ENCODE data around the gene NOVA1. TPM values are rescaled to one million over a fixed set of nuclear protein-coding genes. Genes with fewer than 3 reads are reported as not detected.

NOVA1 gene
- polyA plus RNA-seq, 2 of the 4 experiments (the other 2 are of a cell fraction) = 5.1 to 9.8 TPM

DNA sequence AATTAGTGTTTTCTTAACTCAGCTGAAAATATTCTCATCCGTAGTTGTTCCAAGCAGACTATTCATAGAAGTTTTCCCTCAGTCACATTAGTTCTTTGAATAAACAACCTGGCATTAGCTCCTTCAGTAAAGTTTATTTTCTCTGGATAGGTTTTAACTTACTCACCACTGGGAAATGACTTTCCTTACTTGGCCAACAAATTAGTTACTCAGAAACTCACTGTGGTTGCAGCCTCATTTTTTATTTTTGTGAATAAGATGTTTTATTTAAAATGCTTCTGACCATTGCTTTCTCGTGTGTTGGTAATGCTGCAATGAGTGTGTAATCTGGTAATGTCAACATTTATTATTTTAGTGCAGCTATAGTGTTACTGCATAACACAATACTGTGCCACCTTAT is 74.9 kb downstream of the NOVA1 start:
- peaks cover 4% of the 10 kb centered on the region; the same call in 1 of the 3 replicates for H3K4me1 ChIP-seq
- WGBS (ENCODE audit: missing lambda C conversion rate) = 35% methylated on average over 2 of the region's 2 CpGs
- no peak for DNase-seq (ENCODE audit: low read depth in 1 of 2, low spot score in 1 of 2)
- no peak overlapping the region for H3K4me2 ChIP-seq
- POLR2A ChIA-PET = no interaction called here
- H3K4me3 ChIP-seq = no peak overlapping the region
- no peaks in the 10 kb centered on the region for H3K9me3 ChIP-seq
- TF ChIP-seq BHLHE40 (IDR thresholded peaks at IDR 0.05; ENCODE audit: low read depth, low read length) = no peak
- no peak for TF ChIP-seq CHD2 (IDR thresholded peaks at IDR 0.05; ENCODE audit: low read length, partially characterized antibody)
- no peak for TF ChIP-seq MAZ (IDR thresholded peaks at IDR 0.05; ENCODE audit: borderline replicate concordance, low read depth, low read length)
- TF ChIP-seq ESRRA (IDR thresholded peaks at IDR 0.05; ENCODE audit: borderline replicate concordance, low read length) = no peak
- TF ChIP-seq CBX2 (IDR thresholded peaks at IDR 0.05; ENCODE audit: borderline replicate concordance, low read depth) = no peak
- no peak for TF ChIP-seq EP300 (IDR thresholded peaks at IDR 0.05)
- TF ChIP-seq FOSB (CRISPR knock-in tag; IDR thresholded peaks at IDR 0.05) = no peak
- TF ChIP-seq, protein P1, sequence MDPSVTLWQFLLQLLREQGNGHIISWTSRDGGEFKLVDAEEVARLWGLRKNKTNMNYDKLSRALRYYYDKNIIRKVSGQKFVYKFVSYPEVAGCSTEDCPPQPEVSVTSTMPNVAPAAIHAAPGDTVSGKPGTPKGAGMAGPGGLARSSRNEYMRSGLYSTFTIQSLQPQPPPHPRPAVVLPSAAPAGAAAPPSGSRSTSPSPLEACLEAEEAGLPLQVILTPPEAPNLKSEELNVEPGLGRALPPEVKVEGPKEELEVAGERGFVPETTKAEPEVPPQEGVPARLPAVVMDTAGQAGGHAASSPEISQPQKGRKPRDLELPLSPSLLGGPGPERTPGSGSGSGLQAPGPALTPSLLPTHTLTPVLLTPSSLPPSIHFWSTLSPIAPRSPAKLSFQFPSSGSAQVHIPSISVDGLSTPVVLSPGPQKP (IDR thresholded peaks at IDR 0.05; ENCODE audit: low read depth, low read length) = no peak
- TF ChIP-seq, protein P2, sequence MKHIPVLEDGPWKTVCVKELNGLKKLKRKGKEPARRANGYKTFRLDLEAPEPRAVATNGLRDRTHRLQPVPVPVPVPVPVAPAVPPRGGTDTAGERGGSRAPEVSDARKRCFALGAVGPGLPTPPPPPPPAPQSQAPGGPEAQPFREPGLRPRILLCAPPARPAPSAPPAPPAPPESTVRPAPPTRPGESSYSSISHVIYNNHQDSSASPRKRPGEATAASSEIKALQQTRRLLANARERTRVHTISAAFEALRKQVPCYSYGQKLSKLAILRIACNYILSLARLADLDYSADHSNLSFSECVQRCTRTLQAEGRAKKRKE (CRISPR knock-in tag; IDR thresholded peaks at IDR 0.05; ENCODE audit: low read depth) = no peak
- no peak for TF ChIP-seq NFE2L2 (conservative IDR thresholded peaks at IDR 0.05; ENCODE audit: low read length)
- no peak for TF ChIP-seq TFCP2L1 (CRISPR knock-in tag; IDR thresholded peaks at IDR 0.05)
- TF ChIP-seq, protein P3, sequence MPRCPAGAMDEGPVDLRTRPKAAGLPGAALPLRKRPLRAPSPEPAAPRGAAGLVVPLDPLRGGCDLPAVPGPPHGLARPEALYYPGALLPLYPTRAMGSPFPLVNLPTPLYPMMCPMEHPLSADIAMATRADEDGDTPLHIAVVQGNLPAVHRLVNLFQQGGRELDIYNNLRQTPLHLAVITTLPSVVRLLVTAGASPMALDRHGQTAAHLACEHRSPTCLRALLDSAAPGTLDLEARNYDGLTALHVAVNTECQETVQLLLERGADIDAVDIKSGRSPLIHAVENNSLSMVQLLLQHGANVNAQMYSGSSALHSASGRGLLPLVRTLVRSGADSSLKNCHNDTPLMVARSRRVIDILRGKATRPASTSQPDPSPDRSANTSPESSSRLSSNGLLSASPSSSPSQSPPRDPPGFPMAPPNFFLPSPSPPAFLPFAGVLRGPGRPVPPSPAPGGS (IDR thresholded peaks at IDR 0.05) = no peak
- TF ChIP-seq HEYL (CRISPR knock-in tag; IDR thresholded peaks at IDR 0.05) = no peak
- no peak for TF ChIP-seq HOXB13 (CRISPR knock-in tag; IDR thresholded peaks at IDR 0.05; ENCODE audit: low read depth)
- no peak for ATAC-seq
- no peak for FAIRE-seq
- CTCF ChIA-PET = no interaction called here
- no peak overlapping the region for H3K27ac ChIP-seq

DNA sequence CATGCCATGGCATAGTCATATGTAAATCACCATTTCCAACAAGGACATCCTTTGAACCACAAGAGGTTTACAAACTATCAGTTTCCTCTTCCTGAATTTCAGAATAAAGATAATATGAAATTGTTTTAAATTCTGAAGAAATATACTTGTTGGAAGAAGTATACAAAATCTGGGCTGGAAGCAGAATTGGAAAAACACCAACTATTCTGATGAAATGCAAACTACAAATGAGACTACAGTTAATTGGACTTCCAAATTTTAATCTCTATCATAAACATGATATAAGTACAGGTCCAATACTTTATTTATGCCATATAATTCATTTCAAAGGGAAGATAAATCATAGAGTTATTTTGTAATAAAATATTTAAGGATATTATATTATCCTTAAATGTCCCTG is 80.1 kb downstream of the NOVA1 start:
- TF ChIP-seq HDAC2 (IDR thresholded peaks at IDR 0.05) (no peak), HOXB5 (CRISPR knock-in tag; IDR thresholded peaks at IDR 0.05) (no peak), RARB (CRISPR knock-in tag; IDR thresholded peaks at IDR 0.05) (no peak), SREBF2 (IDR thresholded peaks at IDR 0.05) (no peak), GATA3 (IDR thresholded peaks at IDR 0.05; ENCODE audit: borderline replicate concordance) (no peak), ZC3H11A (IDR thresholded peaks at IDR 0.05) (no peak), PHF8 (IDR thresholded peaks at IDR 0.05; ENCODE audit: borderline replicate concordance, low read depth) (no peak), TFCP2L1 (CRISPR knock-in tag; IDR thresholded peaks at IDR 0.05) (no peak), HOXB13 (CRISPR knock-in tag; IDR thresholded peaks at IDR 0.05; ENCODE audit: low read depth) (no peak), SMC3 (IDR thresholded peaks at IDR 0.05) (no peak), BHLHE40 (IDR thresholded peaks at IDR 0.05; ENCODE audit: low read depth, low read length) (no peak), EHMT2 (IDR thresholded peaks at IDR 0.05; ENCODE audit: low read depth) (no peak), NR3C1 (IDR thresholded peaks at IDR 0.05) (no peak), KDM1A (IDR thresholded peaks at IDR 0.05; ENCODE audit: low read depth) (no peak), POLR2AphosphoS2 (conservative IDR thresholded peaks at IDR 0.05; ENCODE audit: low read length) (no peak), EHF (CRISPR knock-in tag; IDR thresholded peaks at IDR 0.05) (no peak), NFE2L2 (conservative IDR thresholded peaks at IDR 0.05; ENCODE audit: low read length) (no peak)
- TF ChIP-seq, protein P1 (IDR thresholded peaks at IDR 0.05; ENCODE audit: low read depth, low read length) = no peak
- TF ChIP-seq, protein P4, sequence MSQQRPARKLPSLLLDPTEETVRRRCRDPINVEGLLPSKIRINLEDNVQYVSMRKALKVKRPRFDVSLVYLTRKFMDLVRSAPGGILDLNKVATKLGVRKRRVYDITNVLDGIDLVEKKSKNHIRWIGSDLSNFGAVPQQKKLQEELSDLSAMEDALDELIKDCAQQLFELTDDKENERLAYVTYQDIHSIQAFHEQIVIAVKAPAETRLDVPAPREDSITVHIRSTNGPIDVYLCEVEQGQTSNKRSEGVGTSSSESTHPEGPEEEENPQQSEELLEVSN (IDR thresholded peaks at IDR 0.05; ENCODE audit: borderline replicate concordance, low read depth) = no peak
- TF ChIP-seq, protein P5, sequence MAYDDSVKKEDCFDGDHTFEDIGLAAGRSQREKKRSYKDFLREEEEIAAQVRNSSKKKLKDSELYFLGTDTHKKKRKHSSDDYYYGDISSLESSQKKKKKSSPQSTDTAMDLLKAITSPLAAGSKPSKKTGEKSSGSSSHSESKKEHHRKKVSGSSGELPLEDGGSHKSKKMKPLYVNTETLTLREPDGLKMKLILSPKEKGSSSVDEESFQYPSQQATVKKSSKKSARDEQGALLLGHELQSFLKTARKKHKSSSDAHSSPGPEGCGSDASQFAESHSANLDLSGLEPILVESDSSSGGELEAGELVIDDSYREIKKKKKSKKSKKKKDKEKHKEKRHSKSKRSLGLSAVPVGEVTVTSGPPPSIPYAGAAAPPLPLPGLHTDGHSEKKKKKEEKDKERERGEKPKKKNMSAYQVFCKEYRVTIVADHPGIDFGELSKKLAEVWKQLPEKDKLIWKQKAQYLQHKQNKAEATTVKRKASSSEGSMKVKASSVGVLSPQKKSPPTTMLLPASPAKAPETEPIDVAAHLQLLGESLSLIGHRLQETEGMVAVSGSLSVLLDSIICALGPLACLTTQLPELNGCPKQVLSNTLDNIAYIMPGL (CRISPR knock-in tag; IDR thresholded peaks at IDR 0.05; ENCODE audit: borderline replicate concordance) = no peak
- ChIA-PET CTCF (no interaction called here), POLR2A (no interaction called here)
- DNase-seq (ENCODE audit: low read depth in 1 of 2, low spot score in 1 of 2) (no peak), FAIRE-seq (no peak), ATAC-seq (no peak)
- Histone ChIP-seq H3K4me3 (no peak overlapping the region), H3K4me1 (peaks cover 1% of the 10 kb centered on the region; the same call in 1 of the 3 replicates), H3K9me3 (no peaks in the 10 kb centered on the region), H3K4me2 (no peak overlapping the region), H3K27ac (no peak overlapping the region)
